NCI-H1930 (cell line): ENCODE measurements around the gene ACOXL.

Experiments used
- DNase-seq, 2 experiments: peaks; one replicate each; lab custom pipeline; 2025; lab: John Stamatoyannopoulos, UW

Gene ACOXL

GRCh38 chr2:111135237-111135909, 403.0 kb downstream of the ACOXL start:
- DNase-seq, result no peak

GRCh38 chr2:111135910-111136297, 403.5 kb downstream of the ACOXL start:
- no peak for DNase-seq

- no peak for DNase-seq
These were observed 406.5 kb downstream of the ACOXL start for GRCh38 chr2:111138839-111139238.

GRCh38 chr2:111139637-111140317, 407.4 kb downstream of the ACOXL start:
- no peak for DNase-seq

GRCh38 chr2:111140815-111141214, 408.4 kb downstream of the ACOXL start:
- DNase-seq, result no peak

GRCh38 chr2:111142101-111142500, 409.7 kb downstream of the ACOXL start:
- no peak for DNase-seq

GRCh38 chr2:111143107-111143842, 410.9 kb downstream of the ACOXL start:
- no peak for DNase-seq

GRCh38 chr2:111143843-111144198, 411.4 kb downstream of the ACOXL start:
- no peak for DNase-seq

GRCh38 chr2:111145103-111145760, 412.9 kb downstream of the ACOXL start:
- no peak for DNase-seq

- DNase-seq, result no peak
These were observed 413.6 kb downstream of the ACOXL start for GRCh38 chr2:111145951-111146350.

- DNase-seq, result no peak
These were observed 416.0 kb downstream of the ACOXL start for GRCh38 chr2:111148225-111148873.

- DNase-seq, result no peak
These were observed 416.6 kb downstream of the ACOXL start for GRCh38 chr2:111148925-111149324.

GRCh38 chr2:111149882-111150455, 417.6 kb downstream of the ACOXL start:
- DNase-seq, result no peak

- DNase-seq, result no peak
These were observed 422.4 kb downstream of the ACOXL start for GRCh38 chr2:111154758-111155157.

GRCh38 chr2:111155610-111156009, 423.2 kb downstream of the ACOXL start:
- DNase-seq, result no peak

- no peak for DNase-seq
These were observed 424.2 kb downstream of the ACOXL start for GRCh38 chr2:111156529-111156928.

- no peak for DNase-seq
These were observed 424.8 kb downstream of the ACOXL start for GRCh38 chr2:111157071-111157661.

- DNase-seq, result no peak
These were observed 425.4 kb downstream of the ACOXL start for GRCh38 chr2:111157798-111158197.

- no peak for DNase-seq
These were observed 427.3 kb downstream of the ACOXL start for GRCh38 chr2:111159641-111160040.

GRCh38 chr2:111160758-111161157, 428.4 kb downstream of the ACOXL start:
- no peak for DNase-seq

- DNase-seq, result no peak
These were observed 429.6 kb downstream of the ACOXL start for GRCh38 chr2:111161971-111162370.
